CD4-positive, alpha-beta T cell treated with Interleukin-10 for 1 hour (primary cell): Measurements from ENCODE around the gene SYNCRIP.
"Not testable (repeated sequence)": the region's sequence is repeated elsewhere in the genome, so short reads cannot be mapped to it uniquely, and the experiment has no call there.

ENCODE experiments used
- DNase-seq: peaks from one replicate; pipeline ENCODE4 v3.0.0-alpha.2; 2020

SYNCRIP gene

DNA sequence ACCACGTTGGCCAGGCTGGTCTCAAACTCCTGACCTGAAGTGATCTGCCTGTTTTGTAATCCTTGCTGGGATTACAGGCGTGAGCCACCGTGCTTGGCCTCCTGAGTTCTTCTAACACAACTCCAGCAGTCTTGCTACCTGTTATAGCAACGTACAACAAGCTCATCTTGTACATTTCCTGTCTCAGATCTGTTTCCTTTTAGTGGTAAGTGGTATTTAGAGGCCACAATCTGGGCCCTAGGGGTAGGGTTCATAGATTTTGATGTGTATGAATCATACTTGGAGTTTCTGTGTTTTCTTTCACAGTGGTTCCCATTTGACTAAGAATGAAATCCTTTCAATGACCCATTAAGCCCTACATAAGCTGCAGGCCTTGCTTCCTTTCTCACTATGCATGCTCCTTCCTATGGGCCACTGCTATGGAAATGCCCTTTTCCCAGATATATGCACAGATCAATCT is 27.1 kb upstream of the SYNCRIP start:
- peak; percentile 76 for DNase-seq

DNA sequence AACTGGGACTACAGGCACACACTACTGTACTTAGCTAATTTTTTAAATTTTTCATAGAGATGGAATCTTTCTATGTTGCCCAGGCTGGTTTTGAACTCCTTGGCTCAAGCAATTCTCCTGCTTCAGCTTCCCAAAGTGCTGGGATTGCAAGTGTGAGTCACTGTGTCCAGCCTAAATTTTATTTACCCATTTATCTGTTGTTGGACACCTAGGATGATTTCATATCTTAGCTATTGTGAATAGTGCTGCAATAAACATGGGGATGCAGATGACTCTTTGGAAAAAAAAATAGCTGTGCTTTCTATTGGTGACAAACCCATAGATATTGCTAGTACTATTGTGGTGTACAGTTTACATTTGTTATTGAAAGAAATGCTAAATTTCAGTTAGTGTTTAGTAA is 19.6 kb upstream of the SYNCRIP start:
- no peak for DNase-seq

GRCh38 chr6:85660181-85660611 is 17.5 kb upstream of the SYNCRIP start:
- no peak for DNase-seq

- no peak for DNase-seq
Observed at GRCh38 chr6:85650606-85651005, 7.9 kb upstream of the SYNCRIP start.

GRCh38 chr6:85644279-85644762 is 1.6 kb upstream of the SYNCRIP start:
- no peak for DNase-seq

GRCh38 chr6:85643537-85644278 is 1.0 kb upstream of the SYNCRIP start:
- DNase-seq: peak; percentile 66

- DNase-seq: peak; percentile 56
Observed at GRCh38 chr6:85641897-85642773, 551 bp downstream of the SYNCRIP start.

DNA sequence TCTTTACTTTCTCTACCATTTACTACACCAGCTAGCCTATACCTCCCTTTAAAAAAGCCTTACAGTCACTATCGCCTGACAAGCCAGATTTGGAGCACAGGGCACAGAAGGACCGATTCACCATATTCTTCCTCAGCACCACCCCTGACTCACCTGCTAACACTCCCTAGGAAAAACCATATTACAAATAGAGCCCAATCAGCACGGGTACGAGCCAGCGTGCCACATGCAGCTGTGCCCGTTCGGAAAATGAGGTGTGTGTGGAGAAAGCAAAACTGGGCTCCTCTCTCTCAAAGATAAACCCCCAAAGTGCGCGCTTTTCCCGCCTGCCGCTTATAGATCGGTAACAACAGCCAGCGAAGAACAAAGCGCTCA is 1.2 kb downstream of the SYNCRIP start:
- no peak for DNase-seq

DNA sequence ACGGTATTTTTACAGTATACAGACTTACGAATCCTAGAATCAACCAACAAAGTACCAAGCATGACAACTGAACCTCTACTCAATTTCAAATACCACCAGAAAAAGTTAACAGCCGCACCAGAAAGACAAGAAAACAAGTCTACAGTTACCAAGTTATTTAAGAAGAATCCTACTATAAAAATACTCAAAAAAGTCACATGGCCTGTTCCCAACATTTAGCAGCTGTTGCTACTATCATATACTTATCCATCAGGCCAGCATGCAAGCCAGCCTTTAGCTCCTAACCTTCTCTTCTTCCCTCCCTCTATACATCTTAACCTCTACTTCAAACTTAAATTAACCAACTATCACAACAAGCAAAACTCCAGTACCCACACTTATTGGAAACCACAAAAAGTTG is 1.9 kb downstream of the SYNCRIP start:
- DNase-seq: no peak

GRCh38 chr6:85637579-85637978 is 5.1 kb downstream of the SYNCRIP start:
- no peak for DNase-seq

GRCh38 chr6:85632164-85632942 is 10.3 kb downstream of the SYNCRIP start:
- no peak for DNase-seq

DNA sequence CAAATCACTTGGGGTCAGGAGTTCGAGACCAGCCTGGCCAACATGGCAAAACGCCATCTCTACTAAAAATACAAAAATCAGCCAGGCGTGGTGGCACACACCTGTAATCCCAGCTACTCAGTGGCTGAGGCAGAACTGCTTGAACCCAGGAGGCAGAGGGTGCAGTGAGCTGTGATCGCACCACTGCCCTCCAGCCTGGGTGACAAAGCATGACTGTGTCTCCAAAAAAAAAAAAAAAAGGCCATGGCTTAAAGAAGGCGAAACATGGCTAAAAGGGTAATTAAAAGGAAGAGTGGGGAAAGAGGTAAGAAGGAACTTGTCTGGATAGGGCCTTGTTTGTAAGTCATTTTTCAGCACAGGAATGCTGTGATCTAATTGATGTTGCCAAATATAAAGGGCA is 11.6 kb downstream of the SYNCRIP start:
- DNase-seq: not testable (repeated sequence)

- no peak for DNase-seq
Observed at GRCh38 chr6:85628353-85628752, 14.3 kb downstream of the SYNCRIP start.

GRCh38 chr6:85620308-85620707 is 22.4 kb downstream of the SYNCRIP start:
- DNase-seq: no peak

DNA sequence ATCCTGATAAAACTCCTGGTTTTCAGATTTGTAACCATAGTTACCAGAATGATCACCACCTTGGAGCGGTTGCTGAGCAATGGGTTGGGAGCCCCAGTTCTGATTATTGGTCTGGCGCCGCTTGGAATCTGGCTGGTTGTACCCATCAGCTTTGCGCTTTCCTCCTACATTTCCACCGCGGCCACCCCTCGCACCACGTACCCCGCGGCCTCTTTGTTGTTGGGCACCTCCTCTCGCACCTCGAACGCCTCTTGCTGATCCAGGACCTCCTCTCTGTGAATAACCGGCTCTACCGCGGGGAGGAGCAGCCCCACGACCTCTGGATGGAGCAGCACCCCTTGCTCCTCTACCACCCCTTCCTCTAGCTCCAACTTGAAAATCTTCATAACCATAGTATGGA is 27.9 kb downstream of the SYNCRIP start:
- no peak for DNase-seq

DNA sequence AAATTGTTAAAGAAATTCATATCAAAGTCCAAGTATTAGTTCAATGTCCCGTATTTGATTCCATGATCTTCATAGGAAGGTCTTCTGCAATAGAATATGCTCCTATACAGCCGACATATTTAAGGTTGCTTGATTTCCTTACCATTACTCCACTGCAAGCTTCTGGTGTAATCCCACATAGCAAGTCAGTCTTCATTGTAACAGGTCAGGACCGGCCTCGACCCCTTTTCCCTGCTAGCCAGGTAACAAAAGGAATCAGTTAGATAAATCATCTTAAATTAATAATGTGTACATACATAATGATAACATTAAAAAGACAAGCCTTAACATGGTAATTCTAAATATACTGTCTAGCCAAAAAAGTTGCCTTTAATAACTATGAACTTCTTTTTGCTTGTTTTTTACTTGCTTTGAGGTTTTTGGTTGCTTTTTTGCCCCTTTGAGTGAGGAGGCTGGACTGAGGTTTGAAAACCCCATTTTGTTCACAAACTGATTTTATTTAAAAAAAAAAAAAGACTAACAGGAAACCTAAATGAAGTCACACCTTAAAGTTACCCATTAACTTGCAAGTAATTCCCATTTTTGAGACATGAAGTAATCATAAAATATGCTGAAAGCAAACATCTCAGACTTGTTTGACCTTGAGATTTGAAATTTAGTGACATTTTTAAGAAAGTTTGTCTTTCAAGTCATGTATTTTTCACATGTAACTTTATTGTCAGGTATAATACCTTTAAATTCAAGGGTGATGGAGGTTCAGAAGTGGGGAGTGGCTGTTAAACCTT is 29.8 kb downstream of the SYNCRIP start:
- no peak for DNase-seq

DNA sequence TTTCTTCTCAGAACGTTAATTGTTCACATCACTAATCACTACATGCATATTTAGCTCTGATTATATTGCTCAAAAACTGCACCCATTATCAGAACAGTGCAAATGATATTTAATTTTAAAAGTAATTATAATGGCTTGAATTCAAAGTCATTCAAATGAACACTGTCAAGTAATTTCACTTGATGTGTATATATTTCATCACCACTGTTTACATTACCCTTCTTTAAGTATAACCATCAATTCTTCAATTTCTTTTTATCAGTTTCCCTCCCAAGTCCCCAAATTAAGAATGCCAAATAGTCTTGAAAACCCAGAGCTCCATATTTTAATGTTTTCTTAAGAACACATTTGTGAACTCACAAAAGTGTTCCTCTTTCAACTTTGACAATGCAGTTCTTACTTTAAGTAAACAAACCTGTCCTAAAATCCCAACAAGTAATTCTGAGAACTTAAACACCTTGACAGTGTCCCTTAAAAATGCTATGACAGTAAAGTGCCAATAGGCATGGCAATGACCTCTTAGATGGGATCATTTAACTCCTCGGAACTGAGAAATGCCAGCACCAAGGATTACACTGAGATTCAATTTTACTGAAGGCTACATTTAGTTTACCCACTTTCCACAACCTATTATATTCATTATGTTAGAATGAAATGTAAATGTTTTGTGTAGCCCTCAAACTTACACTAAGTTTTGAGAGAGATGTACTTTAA is 32.3 kb downstream of the SYNCRIP start:
- no peak for DNase-seq

DNA sequence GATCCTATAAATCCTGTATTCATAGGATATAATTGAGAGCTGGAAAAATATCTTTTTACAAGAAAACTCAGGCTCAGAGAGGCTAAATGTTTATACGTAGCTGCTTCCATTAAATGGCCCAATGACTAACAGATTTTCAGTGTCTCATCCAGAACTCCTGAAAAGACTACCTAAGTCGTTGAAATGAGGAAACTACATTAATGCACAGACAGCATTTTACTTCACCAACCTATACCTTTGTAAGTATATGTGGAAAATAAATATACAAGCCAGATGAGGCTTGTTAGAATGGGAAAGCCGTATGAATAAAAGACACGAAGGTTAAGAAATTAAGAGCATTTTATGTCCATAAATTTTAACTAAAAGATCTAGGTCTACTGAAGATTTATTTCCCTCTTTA is 40.6 kb downstream of the SYNCRIP start:
- no peak for DNase-seq

DNA sequence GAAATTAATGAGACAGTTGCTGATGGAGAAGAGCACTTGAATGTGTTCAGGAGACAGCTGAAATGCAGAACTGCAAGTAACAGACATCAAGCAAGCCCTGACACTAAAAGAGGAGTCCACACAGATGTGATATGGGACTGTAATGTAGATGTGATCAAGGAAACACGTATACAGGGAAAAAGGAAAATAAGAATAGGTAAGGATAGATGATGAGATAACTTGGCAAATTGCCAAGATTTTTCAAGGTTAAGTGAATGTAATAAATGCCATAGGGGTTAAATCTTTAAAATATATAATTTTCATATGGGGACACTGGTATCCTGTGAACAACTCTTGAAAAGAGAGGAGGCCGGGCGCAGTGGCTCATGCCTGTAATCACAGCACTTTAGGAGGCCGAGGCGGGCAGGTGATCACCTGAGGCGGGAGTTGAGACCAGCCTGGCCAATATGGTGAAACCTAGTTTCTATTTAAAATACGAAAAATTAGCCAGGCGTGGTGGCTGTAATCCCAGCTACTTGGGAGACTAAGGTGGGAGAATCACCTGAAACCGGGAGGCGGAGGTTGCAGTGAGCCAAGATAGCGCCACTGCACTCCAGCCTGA is 41.9 kb downstream of the SYNCRIP start:
- DNase-seq: no peak

GRCh38 chr6:85594197-85594930 is 48.3 kb downstream of the SYNCRIP start:
- DNase-seq: peak; percentile 59
